Activated CD8-positive, alpha-beta T cell treated with anti-CD3 and anti-CD28 coated beads, Interleukin-2, amount 10 ng/mL, durations not matched to agents 7 days and 5 days (primary cell): Measurements from ENCODE around the gene FARP2. TPM values are rescaled to one million over a fixed set of nuclear protein-coding genes. Genes with fewer than 3 reads are reported as not detected.
A peak's percentile ranks its signal among the peaks of the same experiment; 100 is the strongest.

Experiments used
- ATAC-seq: fragments of 150-1000 bp; cut with Tn5 transposase; one replicate; pipeline ENCODE4 v1.10.0; 2021; ENCODE audit warnings: moderate library complexity
- CTCF ChIA-PET: fragments of 350-600 bp; sonication (Branson Sonifier 250); formaldehyde crosslinking; loops from one replicate; lab custom pipeline; 2021; ENCODE audit warnings: antibody characterized with exemption; lab: Charles Lee
- POLR2A ChIA-PET: fragments of 350-600 bp; sonication (Branson Sonifier 250); formaldehyde crosslinking; loops from one replicate; lab custom pipeline; 2021; ENCODE audit warnings: antibody characterized with exemption; lab: Charles Lee
- DNase-seq: peaks from one replicate; pipeline ENCODE4 v3.0.0-alpha.2; 2020
- H3K27ac Mint-ChIP-seq: one replicate; pipeline ENCODE4 v1.8.0; 2021; ENCODE audit warnings: mild to moderate bottlenecking, mixed read lengths
- H3K27me3 Mint-ChIP-seq: one replicate; pipeline ENCODE4 v1.8.0; 2021; ENCODE audit warnings: low read depth, mixed read lengths
- H3K36me3 Mint-ChIP-seq: one replicate; pipeline ENCODE4 v1.8.0; 2021; ENCODE audit warnings: low read depth, mixed read lengths
- H3K4me1 Mint-ChIP-seq: one replicate; pipeline ENCODE4 v1.8.0; 2021; ENCODE audit warnings: low read depth, mixed read lengths
- H3K4me3 Mint-ChIP-seq: one replicate; pipeline ENCODE4 v1.8.0; 2021; ENCODE audit warnings: mild to moderate bottlenecking, mixed read lengths
- H3K9me3 Mint-ChIP-seq: one replicate; pipeline ENCODE4 v1.8.0; 2022; ENCODE audit warnings: mixed read lengths; ENCODE audit not compliant: insufficient read depth
- microRNA-seq: library from miRNA; unstranded; fragments of <30 nt; microRNA quantifications from one replicate; pipeline ENCODE4 v1.2.0, GENCODE V29; 2022
- total RNA-seq, 2 experiments: library from RNA; stranded (reverse); gene quantifications; one replicate each; pipeline ENCODE4 v1.2.3, GENCODE V29; 2021

FARP2 gene
- total RNA-seq, 2 experiments from 2014 or later, result 19.3 to 22.7 TPM

- Mint-ChIP-seq H3K4me1 (peaks cover 3% of the 10 kb centered on the region), H3K27ac (no peak overlapping the region), H3K9me3 (no peaks in the 10 kb centered on the region), H3K36me3 (no peaks in the 10 kb centered on the region), H3K4me3 (no peak overlapping the region), H3K27me3 (peaks cover 14% of the 10 kb centered on the region)
- ChIA-PET CTCF (no interaction called here), POLR2A (interaction anchor here (0.6 kb wide), 1 partner anchor 24 kb away, joined by 3 read pairs; no protein-coding TSS in a partner anchor)
- ATAC-seq (no peak), DNase-seq (no peak)
Measured at GRCh38 chr2:241539616-241540374, 183.7 kb downstream of the FARP2 start.

- ATAC-seq, result no peak
- no peak overlapping the region for H3K4me3 Mint-ChIP-seq
- peaks cover 3% of the 10 kb centered on the region for H3K4me1 Mint-ChIP-seq
- ChIA-PET POLR2A (no interaction called here), CTCF (no interaction called here)
- H3K36me3 Mint-ChIP-seq, result no peaks in the 10 kb centered on the region
- peaks cover 14% of the 10 kb centered on the region for H3K27me3 Mint-ChIP-seq
- no peaks in the 10 kb centered on the region for H3K9me3 Mint-ChIP-seq
- no peak for DNase-seq
- H3K27ac Mint-ChIP-seq, result no peak overlapping the region
Measured at GRCh38 chr2:241540401-241540770, 184.3 kb downstream of the FARP2 start.

- CTCF ChIA-PET, result no interaction called here
- H3K36me3 Mint-ChIP-seq, result no peaks in the 10 kb centered on the region
- no peaks in the 10 kb centered on the region for H3K9me3 Mint-ChIP-seq
- ATAC-seq (peak; percentile 82), DNase-seq (peak; percentile 72)
- peaks cover 14% of the 10 kb centered on the region for H3K27me3 Mint-ChIP-seq
- H3K4me3 Mint-ChIP-seq, result peak overlapping the region; percentile 46
- POLR2A ChIA-PET, result interaction anchor here (1.0 kb wide), 1 partner anchor 72 kb away, joined by 3 read pairs; no protein-coding TSS in a partner anchor
- peaks cover 3% of the 10 kb centered on the region for H3K4me1 Mint-ChIP-seq
- peak overlapping the region; percentile 15 for H3K27ac Mint-ChIP-seq
Measured at GRCh38 chr2:241540771-241541561, 184.9 kb downstream of the FARP2 start.

GRCh38 chr2:241541564-241542277 lies 185.6 kb downstream of the FARP2 start:
- ATAC-seq (no peak), DNase-seq (no peak)
- Mint-ChIP-seq H3K27ac (no peak overlapping the region), H3K4me1 (peaks cover 3% of the 10 kb centered on the region), H3K9me3 (no peaks in the 10 kb centered on the region), H3K36me3 (no peaks in the 10 kb centered on the region), H3K4me3 (no peak overlapping the region), H3K27me3 (peaks cover 14% of the 10 kb centered on the region)
- ChIA-PET CTCF (no interaction called here), POLR2A (interaction anchor here (1.0 kb wide), 1 partner anchor 72 kb away, joined by 3 read pairs; no protein-coding TSS in a partner anchor)

- Mint-ChIP-seq H3K4me1 (peaks cover 3% of the 10 kb centered on the region), H3K27ac (no peak overlapping the region), H3K4me3 (no peak overlapping the region), H3K9me3 (no peaks in the 10 kb centered on the region), H3K27me3 (peaks cover 18% of the 10 kb centered on the region), H3K36me3 (no peaks in the 10 kb centered on the region)
- CTCF ChIA-PET, result no interaction called here
- POLR2A ChIA-PET, result no interaction called here
- ATAC-seq (no peak), DNase-seq (no peak)
Measured at GRCh38 chr2:241542278-241542605, 186.2 kb downstream of the FARP2 start.

Small RNA genes lying within 50 kb of the gene (microRNA-seq; reads per million reads assigned to microRNA genes)
- not detected for gene MIR3133

Other genes starting within 250 kb of the FARP2 start
- 10 to 100 TPM; 46.7 to 52.4 TPM for gene PASK, start 206.8 kb upstream of the FARP2 start, total RNA-seq
- 10 to 100 TPM; 90.8 to 97.2 TPM for gene PPP1R7, start 205.8 kb upstream of the FARP2 start, total RNA-seq
- under 1 TPM; 0.29 to 0.31 TPM for gene ANO7, start 167.6 kb upstream of the FARP2 start, total RNA-seq
- 100 to 1,000 TPM; 186 to 187 TPM for gene HDLBP, start 40.6 kb upstream of the FARP2 start, total RNA-seq
- 100 to 1,000 TPM; 247 TPM for gene SEPTIN2, start 40.4 kb upstream of the FARP2 start, total RNA-seq
- 100 to 1,000 TPM; 114 to 132 TPM for gene STK25, start 152.3 kb downstream of the FARP2 start, total RNA-seq
- not detected for gene BOK, start 202.5 kb downstream of the FARP2 start, total RNA-seq